Mesenchymal stem cell (in vitro differentiated cells and primary cell): Measurements from ENCODE around the gene LURAP1L.
A peak's percentile ranks its signal among the peaks of the same experiment; 100 is the strongest.

Source experiments
- DNase-seq: peaks from one replicate; pipeline ENCODE4 v3.0.0-alpha.2; 2013
- H2AFZ ChIP-seq: one replicate; pipeline ENCODE4 v1.6.1; 2013; ENCODE audit warnings: low read depth, mild to moderate bottlenecking, control low read depth, inconsistent platforms, low read length, moderate library complexity
- H2AK5ac ChIP-seq: 2 replicates; pipeline ENCODE4 v1.6.1; 2013; ENCODE audit warnings: low read length, moderate library complexity, mild to moderate bottlenecking, inconsistent platforms; ENCODE audit not compliant: severe bottlenecking
- H2BK120ac ChIP-seq: one replicate; pipeline ENCODE4 v1.6.1; 2013; ENCODE audit warnings: low read depth, mild to moderate bottlenecking, inconsistent platforms, low read length, moderate library complexity
- H2BK12ac ChIP-seq, 2 experiments: one replicate each; pipeline ENCODE4 v1.6.1; 2013; ENCODE audit warnings: inconsistent platforms in 2 of 2, low read length in 2 of 2, mild to moderate bottlenecking in 2 of 2, moderate library complexity in 2 of 2, control low read depth in 1 of 2
- H2BK15ac ChIP-seq: one replicate; pipeline ENCODE4 v1.6.1; 2013; ENCODE audit warnings: mild to moderate bottlenecking, low read depth, inconsistent platforms; ENCODE audit not compliant: poor library complexity, severe bottlenecking
- H2BK5ac ChIP-seq: 2 replicates; pipeline ENCODE4 v1.6.1; 2013; ENCODE audit warnings: low read depth, mild to moderate bottlenecking, low read length, control low read depth, inconsistent platforms; ENCODE audit not compliant: poor library complexity, severe bottlenecking
- H3K14ac ChIP-seq, 2 experiments: one replicate each; pipeline ENCODE4 v1.6.1; 2013; ENCODE audit warnings: inconsistent platforms in 2 of 2, low read length in 2 of 2, control low read depth in 1 of 2, mild to moderate bottlenecking in 1 of 2, moderate library complexity in 1 of 2
- H3K18ac ChIP-seq, 2 experiments: one replicate each; pipeline ENCODE4 v1.6.1; 2013; ENCODE audit warnings: inconsistent platforms in 2 of 2, low read length in 2 of 2, control low read depth in 1 of 2, low read depth in 1 of 2, mild to moderate bottlenecking in 1 of 2
- H3K23ac ChIP-seq, 2 experiments: one replicate each; pipeline ENCODE4 v1.6.1; 2013; ENCODE audit warnings: inconsistent platforms in 2 of 2, low read length in 2 of 2, mild to moderate bottlenecking in 2 of 2, moderate library complexity in 2 of 2, control low read depth in 1 of 2
- H3K27ac ChIP-seq: 2 replicates; pipeline ENCODE4 v1.5.1; 2013; ENCODE audit warnings: mild to moderate bottlenecking, moderate library complexity, low read length, control low read depth, inconsistent platforms; ENCODE audit not compliant: poor library complexity, severe bottlenecking
- H3K27me3 ChIP-seq, 2 experiments: 2 replicates each; pipeline versions ENCODE4 v1.6.1 to v1.7.0; 2013; ENCODE audit warnings: low read length in 2 of 2, mild to moderate bottlenecking in 2 of 2, moderate library complexity in 2 of 2, control low read depth in 1 of 2, inconsistent platforms in 1 of 2; ENCODE audit not compliant: control insufficient read depth in 1 of 2, insufficient read depth in 1 of 2
- H3K36me3 ChIP-seq, 2 experiments: 2 replicates each; pipeline versions ENCODE4 v1.6.1 to v1.7.0; 2013; ENCODE audit warnings: low read length in 2 of 2, control low read depth in 1 of 2, inconsistent platforms in 1 of 2, low read depth in 1 of 2, mild to moderate bottlenecking in 1 of 2; ENCODE audit not compliant: insufficient read depth in 2 of 2, control insufficient read depth in 1 of 2
- H3K4ac ChIP-seq, 2 experiments: one replicate each; pipeline ENCODE4 v1.6.1; 2013; ENCODE audit warnings: inconsistent platforms in 2 of 2, low read length in 2 of 2, mild to moderate bottlenecking in 2 of 2, moderate library complexity in 2 of 2, control low read depth in 1 of 2, low read depth in 1 of 2
- H3K4me1 ChIP-seq: 2 replicates; pipeline ENCODE4 v1.6.1; 2013; ENCODE audit warnings: low read depth, low read length, control low read depth; ENCODE audit not compliant: control insufficient read depth, insufficient read depth
- H3K4me2 ChIP-seq: 2 replicates; pipeline ENCODE4 v1.6.1; 2013; ENCODE audit warnings: low read length, mild to moderate bottlenecking, inconsistent platforms; ENCODE audit not compliant: poor library complexity, severe bottlenecking
- H3K4me3 ChIP-seq, 2 experiments: 2 replicates each; pipeline versions ENCODE4 v1.5.1 to v1.7.0; 2013; ENCODE audit warnings: low read length in 2 of 2, mild to moderate bottlenecking in 2 of 2, control low read depth in 1 of 2, low read depth in 1 of 2; ENCODE audit not compliant: insufficient read depth in 1 of 2
- H3K79me1 ChIP-seq: replicated peaks from 2 replicates; pipeline ENCODE4 v1.6.1; 2013; ENCODE audit warnings: mild to moderate bottlenecking, control low read depth, low read length, inconsistent platforms; ENCODE audit not compliant: poor library complexity, severe bottlenecking
- H3K9ac ChIP-seq: 2 replicates; pipeline ENCODE4 v1.7.0; 2013; ENCODE audit warnings: mild to moderate bottlenecking, low read length, moderate library complexity
- H3K9me3 ChIP-seq: 2 replicates; pipeline ENCODE4 v1.7.0; 2013; ENCODE audit warnings: mild to moderate bottlenecking, low read length; ENCODE audit not compliant: control insufficient read depth
- H4K8ac ChIP-seq: one replicate; pipeline ENCODE4 v1.6.1; 2013; ENCODE audit warnings: inconsistent platforms, mild to moderate bottlenecking, low read length, moderate library complexity
- H4K91ac ChIP-seq: one replicate; pipeline ENCODE4 v1.6.1; 2013; ENCODE audit warnings: mild to moderate bottlenecking, low read length, inconsistent platforms
- WGBS: methylation state at CpG from one replicate; pipeline ENCODE4 v1.1.7; 2013; ENCODE audit warnings: mixed read lengths; 5-methylcytosine and 5-hydroxymethylcytosine counted together

Gene LURAP1L

DNA sequence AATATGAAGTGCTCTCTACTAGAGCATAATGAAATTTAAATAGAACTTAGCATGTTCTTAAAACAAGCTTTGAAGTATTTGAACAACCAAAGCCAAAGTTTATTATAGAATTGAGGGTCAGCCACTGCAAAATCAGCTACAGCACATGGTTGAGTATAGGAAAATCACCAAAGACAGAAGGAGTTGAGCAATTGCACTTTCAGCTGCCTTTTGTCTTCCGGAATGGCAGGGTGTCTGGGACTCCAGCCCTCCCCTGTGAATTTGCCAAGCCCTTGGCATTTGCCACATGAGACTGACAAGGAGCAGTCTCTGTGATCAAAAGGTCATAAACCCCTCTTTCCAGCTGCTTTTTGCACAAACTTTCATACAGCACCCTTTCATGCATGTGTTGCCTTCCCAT, 8.5 kb upstream of the LURAP1L start:
- H3K4me3 ChIP-seq: no peak overlapping the region
- no peak overlapping the region for H3K14ac ChIP-seq
- no peak overlapping the region for H3K27ac ChIP-seq
- peaks cover 3% of the 10 kb centered on the region for H3K4me1 ChIP-seq
- H3K36me3 ChIP-seq: no peaks in the 10 kb centered on the region
- no peak for DNase-seq
- H3K18ac ChIP-seq: no peak overlapping the region
- H2BK12ac ChIP-seq: no peak overlapping the region
- peak overlapping the region; percentile 49 for H4K8ac ChIP-seq
- H3K23ac ChIP-seq: no peak overlapping the region
- 55% methylated on average over 1 of the region's 1 CpG for WGBS
- no peaks in the 10 kb centered on the region for H3K79me1 ChIP-seq
- no peak overlapping the region for H2BK15ac ChIP-seq
- H4K91ac ChIP-seq: no peak overlapping the region
- H3K4me2 ChIP-seq: no peak overlapping the region
- H2AFZ ChIP-seq: peak overlapping the region; percentile 18
- H2BK120ac ChIP-seq: no peak overlapping the region
- no peak overlapping the region for H3K9ac ChIP-seq
- no peaks in the 10 kb centered on the region for H3K27me3 ChIP-seq
- H3K4ac ChIP-seq: no peak overlapping the region
- H2AK5ac ChIP-seq: no peak overlapping the region
- no peak overlapping the region for H2BK5ac ChIP-seq
- no peaks in the 10 kb centered on the region for H3K9me3 ChIP-seq

DNA sequence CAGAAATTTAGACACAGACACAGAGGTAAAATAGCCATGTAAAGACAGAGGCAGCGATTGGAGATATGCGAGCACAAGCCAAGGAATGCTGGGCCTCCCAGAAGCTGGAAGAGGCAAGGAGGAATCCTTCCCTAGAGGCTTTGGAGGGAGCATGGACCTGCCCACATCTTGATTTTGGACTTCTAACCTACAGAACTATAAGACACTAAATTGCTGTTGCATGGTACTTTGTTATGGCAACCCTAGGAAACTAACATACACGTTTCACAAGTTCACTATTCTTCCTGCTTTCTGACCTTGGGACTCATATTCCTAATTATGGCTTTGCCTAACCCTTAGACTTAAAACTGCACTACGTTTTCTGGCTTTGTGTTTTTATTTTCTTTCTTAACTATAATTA, 4.6 kb upstream of the LURAP1L start:
- H3K79me1 ChIP-seq: no peaks in the 10 kb centered on the region
- DNase-seq: no peak
- H3K4me3 ChIP-seq: no peak overlapping the region
- H4K8ac ChIP-seq: no peak overlapping the region
- no peak overlapping the region for H3K4ac ChIP-seq
- no peak overlapping the region for H2AK5ac ChIP-seq
- no peak overlapping the region for H3K27ac ChIP-seq
- no peak overlapping the region for H3K4me2 ChIP-seq
- H3K9me3 ChIP-seq: no peaks in the 10 kb centered on the region
- H4K91ac ChIP-seq: no peak overlapping the region
- no peaks in the 10 kb centered on the region for H3K36me3 ChIP-seq
- H3K27me3 ChIP-seq: no peaks in the 10 kb centered on the region
- H2BK120ac ChIP-seq: no peak overlapping the region
- H3K4me1 ChIP-seq: peaks cover 2% of the 10 kb centered on the region
- 95% methylated on average over 4 of the region's 4 CpGs for WGBS
- no peak overlapping the region for H2AFZ ChIP-seq
- no peak overlapping the region for H3K23ac ChIP-seq
- H2BK12ac ChIP-seq: no peak overlapping the region
- H3K14ac ChIP-seq: no peak overlapping the region
- no peak overlapping the region for H3K9ac ChIP-seq
- H3K18ac ChIP-seq: no peak overlapping the region
- no peak overlapping the region for H2BK15ac ChIP-seq
- H2BK5ac ChIP-seq: no peak overlapping the region

DNA sequence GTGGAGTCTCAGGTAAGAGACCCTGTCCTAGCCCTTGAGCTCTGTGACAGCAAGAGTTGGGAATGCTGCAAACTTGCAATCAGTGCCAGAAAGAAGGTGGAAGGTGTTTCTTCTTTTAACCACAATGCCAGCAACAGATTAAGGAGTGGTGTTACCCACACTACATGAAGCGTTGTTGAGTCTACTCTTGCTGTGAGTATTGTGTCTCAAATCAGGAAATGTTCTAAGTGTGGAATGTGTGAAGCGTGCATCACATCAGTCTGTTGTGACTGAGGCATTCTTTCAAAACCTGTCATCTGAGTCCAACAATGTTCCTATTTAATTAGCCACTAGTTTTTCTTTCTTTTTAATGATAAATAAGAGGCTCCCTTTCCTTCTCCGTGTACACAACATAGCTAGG, 2.9 kb upstream of the LURAP1L start:
- Histone ChIP-seq H3K4me1 (peaks cover 2% of the 10 kb centered on the region), H3K9ac (no peak overlapping the region), H2BK12ac (no peak overlapping the region), H3K27me3 (no peaks in the 10 kb centered on the region), H2AK5ac (no peak overlapping the region), H3K27ac (peak overlapping the region; percentile 6), H3K4me2 (no peak overlapping the region), H3K79me1 (no peaks in the 10 kb centered on the region), H3K23ac (no peak overlapping the region), H2AFZ (no peak overlapping the region), H4K91ac (no peak overlapping the region), H3K14ac (no peak overlapping the region), H4K8ac (no peak overlapping the region), H2BK5ac (no peak overlapping the region), H2BK120ac (no peak overlapping the region), H2BK15ac (no peak overlapping the region), H3K18ac (peak overlapping the region in 1 of 2 experiments; percentile 5), H3K4ac (no peak overlapping the region), H3K36me3 (no peaks in the 10 kb centered on the region), H3K4me3 (no peak overlapping the region), H3K9me3 (no peaks in the 10 kb centered on the region)
- peak; percentile 57 for DNase-seq
- WGBS: no CpG with 5 or more reads among the region's 3 CpGs

DNA sequence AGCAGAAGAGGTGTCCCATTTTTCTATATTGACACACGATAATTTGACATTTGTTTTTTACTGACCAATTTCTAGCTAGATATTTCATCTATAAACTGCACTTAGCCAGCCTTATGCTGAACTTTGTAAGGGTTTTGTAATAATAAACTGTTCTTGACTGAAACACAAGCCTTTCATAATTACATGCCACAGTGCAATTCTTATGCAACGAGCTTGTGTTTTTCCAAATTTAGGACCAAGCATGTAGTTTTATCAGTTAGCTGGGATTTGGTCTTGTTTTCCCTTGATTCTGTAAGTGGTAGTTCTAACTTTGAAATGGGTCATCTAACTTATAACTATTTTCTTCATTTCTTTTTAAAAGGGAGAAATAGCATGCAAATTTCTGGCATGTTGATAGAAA, 1.3 kb upstream of the LURAP1L start:
- Histone ChIP-seq H2AK5ac (no peak overlapping the region), H3K4ac (no peak overlapping the region), H4K91ac (no peak overlapping the region), H3K9ac (peak overlapping the region; percentile 11), H3K23ac (no peak overlapping the region), H2BK5ac (no peak overlapping the region), H2AFZ (no peak overlapping the region), H3K27ac (no peak overlapping the region), H3K4me2 (no peak overlapping the region), H2BK15ac (no peak overlapping the region), H3K9me3 (no peaks in the 10 kb centered on the region), H2BK12ac (no peak overlapping the region), H3K36me3 (peaks cover 0 to 7% of the 10 kb centered on the region in 2 experiments), H3K27me3 (no peaks in the 10 kb centered on the region), H3K4me3 (no peak overlapping the region), H2BK120ac (no peak overlapping the region), H3K4me1 (peaks cover 3% of the 10 kb centered on the region), H3K79me1 (peaks cover 2% of the 10 kb centered on the region), H3K18ac (no peak overlapping the region), H4K8ac (no peak overlapping the region), H3K14ac (no peak overlapping the region)
- WGBS: 100% methylated on average over 1 of the region's 2 CpGs
- DNase-seq: no peak
